IMR-90 (cell line): ENCODE data around the gene PRKAG2.

Experiments
- BHLHE40 ChIP-seq: fragments of 150-350 bp; IDR thresholded peaks from 2 replicates; pipeline ENCODE4 v1.6.1; 2016; ENCODE audit warnings: mild to moderate bottlenecking, low read depth, low read length
- CEBPB ChIP-seq: IDR thresholded peaks from 2 replicates; pipeline ENCODE4 v1.6.1; 2012; ENCODE audit warnings: low read depth, low read length, improper control_type of control experiment
- CHD1 ChIP-seq: IDR thresholded peaks from 2 replicates; pipeline ENCODE4 v1.6.1; 2012; ENCODE audit warnings: low read depth, low read length, improper control_type of control experiment
- CTCF ChIP-seq: conservative IDR thresholded peaks from 2 replicates; pipeline ENCODE4 v1.5.1; 2012; ENCODE audit warnings: mild to moderate bottlenecking, low read depth, low read length, improper control_type of control experiment
- FOS ChIP-seq: fragments of 150-350 bp; IDR thresholded peaks from 2 replicates; pipeline ENCODE4 v1.6.1; 2016; ENCODE audit warnings: low read depth, low read length
- NFE2L2 ChIP-seq: fragments of 150-350 bp; IDR thresholded peaks from 2 replicates; pipeline ENCODE4 v1.6.1; 2016; ENCODE audit warnings: low read depth, mild to moderate bottlenecking, low read length
- POLR2A ChIP-seq: IDR thresholded peaks from 2 replicates; pipeline ENCODE4 v1.6.1; 2012; ENCODE audit warnings: mild to moderate bottlenecking, low read depth, low read length
- RFX5 ChIP-seq: IDR thresholded peaks from 2 replicates; pipeline ENCODE4 v1.8.0; 2012; ENCODE audit warnings: low read depth, mild to moderate bottlenecking, low read length, moderate library complexity
- SMC3 ChIP-seq: fragments of 150-350 bp; IDR thresholded peaks from 2 replicates; pipeline ENCODE4 v1.6.1; 2016; ENCODE audit warnings: low read depth, mild to moderate bottlenecking, antibody characterized with exemption, low read length, moderate library complexity

GRCh38 chr7:151799506-151799905 is 77.4 kb downstream of the PRKAG2 start:
- no peak for TF ChIP-seq CTCF
- TF ChIP-seq SMC3: no peak
- TF ChIP-seq CEBPB: no peak
- TF ChIP-seq CHD1: no peak
- TF ChIP-seq POLR2A: no peak
- no peak for TF ChIP-seq NFE2L2
- no peak for TF ChIP-seq RFX5
- no peak for TF ChIP-seq FOS
- TF ChIP-seq BHLHE40: no peak
